ENCODE results near the gene PLEKHA4. TPM values are rescaled to one million over a fixed set of nuclear protein-coding genes. Genes with fewer than 3 reads are reported as not detected.

Gene PLEKHA4
- total RNA-seq, 2 donors from 2014 or later, result 5.6 to 6.6 TPM

GRCh38 chr19:48804496-48804895 lies 63.9 kb downstream of the PLEKHA4 start:
- Histone ChIP-seq H3K4me1 (no peaks in the 10 kb centered on the region), H3K36me3 (no peaks in the 10 kb centered on the region), H3K4me3 (no peak overlapping the region), H3K9me3 (no peaks in the 10 kb centered on the region), H3K27me3 (no peaks in the 10 kb centered on the region), H3K27ac (no peak overlapping the region), H3K9ac (ENCODE audit: low read depth in 2 of 2, low read length in 2 of 2) (no peak overlapping the region)
- TF ChIP-seq CTCF (IDR thresholded peaks at IDR 0.05), result no peak
- intact Hi-C loops (cut with DNase I), result no loop called here
- no peak for DNase-seq

DNA sequence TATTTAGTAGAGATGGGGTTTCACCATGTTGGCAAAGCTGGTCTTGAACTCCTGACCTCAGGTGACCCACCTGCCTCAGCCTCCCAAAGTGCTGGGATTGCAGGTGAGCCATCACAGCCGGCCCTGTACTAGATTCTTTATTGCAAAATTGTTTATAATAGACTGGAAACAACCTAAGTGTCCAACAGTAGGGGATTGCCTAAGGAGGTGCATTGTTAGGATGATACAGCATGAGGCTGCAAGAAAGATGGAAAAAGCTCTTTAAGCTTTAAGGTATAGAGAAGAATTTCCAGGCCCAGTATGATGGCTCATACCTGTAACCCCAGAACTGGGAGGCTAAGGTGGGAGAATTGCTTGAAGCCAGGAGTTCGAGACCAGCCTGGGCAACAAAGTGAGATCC lies 65.8 kb downstream of the PLEKHA4 start:
- H3K27me3 ChIP-seq, result no peaks in the 10 kb centered on the region
- no peaks in the 10 kb centered on the region for H3K36me3 ChIP-seq
- H3K9ac ChIP-seq (ENCODE audit: low read depth in 2 of 2, low read length in 2 of 2), result no peak overlapping the region
- intact Hi-C loops (cut with DNase I), result no loop called here
- no peak for DNase-seq
- H3K4me3 ChIP-seq, result no peak overlapping the region
- no peaks in the 10 kb centered on the region for H3K9me3 ChIP-seq
- H3K4me1 ChIP-seq, result no peaks in the 10 kb centered on the region
- H3K27ac ChIP-seq, result peak overlapping the region; percentile 2
- TF ChIP-seq CTCF (IDR thresholded peaks at IDR 0.05), result no peak

DNA sequence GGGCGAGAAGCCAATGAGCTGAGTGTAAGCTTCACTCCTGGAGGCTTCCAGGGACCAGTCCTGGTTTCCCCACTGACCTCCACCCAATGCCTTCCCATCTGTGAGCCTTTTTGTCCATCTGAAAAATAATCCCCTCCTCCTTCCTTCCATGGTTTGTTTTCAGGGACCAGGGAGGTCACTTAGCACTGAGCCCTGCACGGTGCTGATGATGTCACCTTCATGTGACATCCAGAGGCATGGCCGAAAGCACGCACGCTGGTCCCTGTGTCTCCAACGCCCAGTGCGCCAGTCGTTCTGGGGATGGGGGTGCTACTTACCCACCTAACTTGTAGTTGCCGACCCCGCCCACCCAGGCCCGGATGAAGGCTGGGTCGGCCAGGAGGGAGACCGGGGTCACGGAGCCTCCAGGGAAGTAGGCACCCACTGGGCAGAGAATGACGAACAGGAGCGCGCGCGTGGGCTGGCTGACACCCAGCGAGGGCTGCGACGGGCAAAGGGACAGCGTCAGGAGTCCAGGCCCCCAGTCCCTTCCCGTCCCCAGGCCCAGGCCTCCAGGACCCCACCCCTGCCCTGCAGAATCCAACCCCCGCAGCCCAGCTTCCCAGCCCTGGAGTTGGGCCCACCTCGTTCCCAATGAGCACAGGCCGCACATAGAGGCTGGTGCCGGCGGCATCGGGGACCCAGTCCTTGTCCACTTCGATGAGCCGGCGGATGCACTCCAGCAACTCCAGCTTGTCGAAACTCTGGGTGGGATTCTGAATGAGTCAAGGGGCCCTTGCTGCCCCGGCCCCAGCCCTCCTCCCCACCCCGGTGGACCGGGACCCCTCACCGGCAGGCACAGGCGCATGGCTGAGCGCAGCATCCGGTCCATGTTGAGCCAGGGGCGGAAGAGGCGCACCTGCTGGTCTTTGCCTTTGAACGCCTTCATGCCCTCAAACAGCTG lies 68.8 kb downstream of the PLEKHA4 start:
- Histone ChIP-seq H3K9me3 (no peaks in the 10 kb centered on the region), H3K27me3 (no peaks in the 10 kb centered on the region), H3K4me1 (no peaks in the 10 kb centered on the region), H3K4me3 (no peak overlapping the region), H3K36me3 (no peaks in the 10 kb centered on the region), H3K9ac (ENCODE audit: low read depth in 2 of 2, low read length in 2 of 2) (no peak overlapping the region), H3K27ac (no peak overlapping the region)
- DNase-seq, result no peak
- no peak for TF ChIP-seq CTCF (IDR thresholded peaks at IDR 0.05)
- intact Hi-C loops (cut with DNase I), result loop anchor here (5.0 kb wide), 1 partner anchor 168 kb away; the partner anchor contains the start of gene FTL

DNA sequence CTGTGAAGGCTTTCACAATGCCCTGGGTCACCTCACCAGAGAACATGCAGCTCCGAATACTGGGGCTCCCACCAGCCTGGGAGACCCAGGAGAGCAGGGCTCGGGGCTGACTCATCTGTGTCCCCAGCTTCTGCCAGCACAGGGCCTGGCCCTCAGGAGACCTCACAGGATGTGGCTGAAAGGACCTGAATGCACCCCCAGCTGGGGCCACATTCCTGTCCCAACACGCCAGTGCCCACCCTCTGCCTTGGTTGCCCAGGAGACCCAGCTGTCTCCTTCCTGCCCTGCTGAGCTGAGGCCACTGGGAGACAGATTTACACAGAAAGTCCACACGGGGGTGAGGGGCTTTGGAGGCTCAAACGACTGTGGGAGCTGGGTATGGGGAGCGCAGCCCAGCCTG lies 69.5 kb downstream of the PLEKHA4 start:
- H3K36me3 ChIP-seq, result no peaks in the 10 kb centered on the region
- no peak for DNase-seq
- H3K4me1 ChIP-seq, result no peaks in the 10 kb centered on the region
- intact Hi-C loops (cut with DNase I), result loop anchor here (5.0 kb wide), 1 partner anchor 168 kb away; the partner anchor contains the start of gene FTL
- peak overlapping the region in 1 of 2 donors; percentile 24 for H3K9ac ChIP-seq (ENCODE audit: low read depth in 2 of 2, low read length in 2 of 2)
- no peaks in the 10 kb centered on the region for H3K27me3 ChIP-seq
- TF ChIP-seq CTCF (IDR thresholded peaks at IDR 0.05), result no peak
- H3K4me3 ChIP-seq, result no peak overlapping the region
- no peaks in the 10 kb centered on the region for H3K9me3 ChIP-seq
- H3K27ac ChIP-seq, result no peak overlapping the region

DNA sequence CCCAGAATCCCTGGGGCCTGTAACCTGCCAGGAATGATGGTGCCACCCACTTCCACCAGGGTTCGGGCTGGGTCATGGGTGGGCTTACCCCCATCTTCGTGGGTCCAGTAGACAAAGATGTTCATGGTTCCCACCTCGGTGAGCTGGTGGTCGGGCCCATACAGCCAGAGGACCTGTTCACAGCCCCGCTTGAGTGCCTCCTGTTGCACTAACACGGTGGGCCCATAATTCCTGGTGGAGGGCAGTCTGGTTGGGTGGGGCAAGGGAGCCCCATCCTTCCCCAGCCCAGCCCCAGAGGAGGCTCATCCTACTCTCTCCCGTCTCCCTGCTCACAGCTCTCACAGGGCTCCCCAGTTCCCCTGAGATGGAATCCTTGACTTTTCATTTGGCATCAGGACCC lies 71.3 kb downstream of the PLEKHA4 start:
- Histone ChIP-seq H3K4me1 (no peaks in the 10 kb centered on the region), H3K36me3 (no peaks in the 10 kb centered on the region), H3K9me3 (no peaks in the 10 kb centered on the region), H3K4me3 (no peak overlapping the region), H3K27me3 (no peaks in the 10 kb centered on the region), H3K27ac (no peak overlapping the region), H3K9ac (ENCODE audit: low read depth in 2 of 2, low read length in 2 of 2) (no peak overlapping the region)
- TF ChIP-seq CTCF (IDR thresholded peaks at IDR 0.05), result no peak
- no peak for DNase-seq
- intact Hi-C loops (cut with DNase I), result loop anchor here (5.0 kb wide), 1 partner anchor 170 kb away; the partner anchor contains the start of gene FTL
